GM19351 (cell line): ENCODE measurements around the gene AK9.
A peak's percentile ranks its signal among the peaks of the same experiment; 100 is the strongest.

Source experiments
- ATAC-seq: cut with Tn5 transposase; IDR thresholded peaks from one replicate; pipeline ENCODE4 v1.9.1; 2021; ENCODE audit warnings: mild to moderate bottlenecking, moderate library complexity; ENCODE audit not compliant: unreplicated experiment

AK9 gene

GRCh38 chr6:109485266-109485935 lies 205.6 kb downstream of the AK9 start:
- ATAC-seq = no peak

- no peak for ATAC-seq
These were observed 206.9 kb downstream of the AK9 start for GRCh38 chr6:109484122-109484521.

- ATAC-seq = peak; percentile 13
These were observed 207.3 kb downstream of the AK9 start for GRCh38 chr6:109483735-109484057.

GRCh38 chr6:109482905-109483734 lies 207.9 kb downstream of the AK9 start, which contains the start of gene ZBTB24:
Gene ZBTB24 (minus strand): TSS chr6:109483219. CDS start chr6:109482026, 1,193 bp downstream.
- ATAC-seq = peak; percentile 86

GRCh38 chr6:109480993-109481480 lies 210.0 kb downstream of the AK9 start:
- no peak for ATAC-seq

GRCh38 chr6:109478841-109479624 lies 212.0 kb downstream of the AK9 start:
- ATAC-seq = no peak

GRCh38 chr6:109478222-109478805 lies 212.7 kb downstream of the AK9 start:
- ATAC-seq = no peak

GRCh38 chr6:109477725-109478124 lies 213.3 kb downstream of the AK9 start:
- ATAC-seq = no peak

- ATAC-seq = no peak
These were observed 213.8 kb downstream of the AK9 start for GRCh38 chr6:109477184-109477583.

GRCh38 chr6:109475625-109476024 lies 215.4 kb downstream of the AK9 start:
- ATAC-seq = no peak

GRCh38 chr6:109474995-109475394 lies 216.0 kb downstream of the AK9 start:
- ATAC-seq = no peak

- ATAC-seq = no peak
These were observed 217.9 kb downstream of the AK9 start for GRCh38 chr6:109473120-109473519.

GRCh38 chr6:109472132-109472995 lies 218.6 kb downstream of the AK9 start:
- ATAC-seq = peak; percentile 70

GRCh38 chr6:109471105-109471810 lies 219.7 kb downstream of the AK9 start:
- no peak for ATAC-seq

- ATAC-seq = no peak
These were observed 221.3 kb downstream of the AK9 start for GRCh38 chr6:109469591-109470189.

GRCh38 chr6:109467696-109468095 lies 223.3 kb downstream of the AK9 start:
- ATAC-seq = no peak

- ATAC-seq = no peak
These were observed 224.6 kb downstream of the AK9 start for GRCh38 chr6:109466212-109466923.

- ATAC-seq = no peak
These were observed 225.2 kb downstream of the AK9 start for GRCh38 chr6:109465772-109466171.
